Omental fat pad (tissue), 4 donors: ENCODE data around the gene CBFA2T2. TPM values are rescaled to one million over a fixed set of nuclear protein-coding genes. Genes with fewer than 3 reads are reported as not detected.
"Not testable (repeated sequence)": the region's sequence is repeated elsewhere in the genome, so short reads cannot be mapped to it uniquely, and the experiment has no call there.

ENCODE experiments used
- ATAC-seq: fragments of 150-250 bp; one replicate; pipeline ENCODE4 v1.9.1; 2016; ENCODE audit warnings: mild to moderate bottlenecking, moderate library complexity; ENCODE audit not compliant: low FRiP score
- DNase-seq: peaks from one replicate; pipeline ENCODE4 v3.0.0-alpha.2; 2019; ENCODE audit warnings: low spot score
- CTCF ChIP-seq, 3 donors: fragments of 450-650 bp; IDR thresholded peaks; one replicate each; pipeline ENCODE4 v1.5.1; 2016 to 2017; ENCODE audit warnings: antibody characterized with exemption in 3 of 3, mild to moderate bottlenecking in 3 of 3, moderate library complexity in 2 of 3
- total RNA-seq, 4 donors: library from RNA; depleted of rRNA; stranded (reverse); fragments of >200 nt; gene quantifications; one replicate each; pipeline ENCODE4 v1.1.0, GENCODE V29; 2016

The CBFA2T2 gene
- total RNA-seq, 4 donors from 2014 or later = 5.8 to 11.8 (median 10.0) TPM

DNA sequence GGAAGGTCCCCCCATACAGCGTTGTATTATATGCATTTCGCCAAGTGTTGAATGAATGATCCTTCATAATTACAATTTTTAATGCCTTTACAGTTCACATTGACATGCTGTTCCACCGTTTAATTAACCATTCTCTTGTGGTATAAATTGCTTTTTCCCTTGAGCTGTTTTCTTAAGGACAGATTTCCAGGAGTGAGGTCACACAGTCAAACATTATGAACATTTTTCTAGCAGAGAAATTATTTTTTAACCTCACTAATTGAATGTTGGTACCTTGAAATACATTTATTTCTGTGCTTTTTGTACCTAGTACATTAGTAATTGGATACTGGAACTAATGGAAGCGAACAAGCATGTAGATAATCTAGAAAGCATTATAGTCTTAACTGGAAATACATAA, 95.5 kb downstream of the CBFA2T2 start:
- no peak for ATAC-seq
- no peak for TF ChIP-seq CTCF (IDR thresholded peaks at IDR 0.05)

GRCh38 chr20:33589059-33589458, 99.2 kb downstream of the CBFA2T2 start:
- TF ChIP-seq CTCF (IDR thresholded peaks at IDR 0.05) = no peak
- DNase-seq (no peak), ATAC-seq (no peak)

More for the DNA sequence above, 95.5 kb downstream of the CBFA2T2 start:
- DNase-seq = no peak

DNA sequence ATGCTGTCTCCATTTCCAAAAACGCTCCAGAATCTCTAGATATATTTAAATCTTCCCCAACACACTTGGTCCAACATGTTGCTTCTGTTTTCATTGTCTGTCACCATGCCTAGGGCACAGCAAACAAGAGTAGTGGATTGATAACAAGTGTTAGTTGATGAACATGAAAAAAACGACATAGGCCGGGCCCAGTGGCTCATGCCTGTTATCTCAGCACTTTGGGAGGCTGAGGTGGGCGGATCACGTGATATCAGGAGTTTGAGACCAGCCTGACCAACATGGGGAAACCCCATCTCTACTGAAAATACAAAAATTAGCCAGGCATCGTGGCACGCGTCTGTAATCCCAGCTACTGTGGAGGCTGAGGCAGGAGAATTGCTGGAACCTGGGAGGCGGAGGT, 102.0 kb downstream of the CBFA2T2 start:
- not testable (repeated sequence) for DNase-seq, ATAC-seq

- ATAC-seq = no peak
- no peak for TF ChIP-seq CTCF (IDR thresholded peaks at IDR 0.05)
- no peak for DNase-seq
Observed at GRCh38 chr20:33594743-33595142, 104.8 kb downstream of the CBFA2T2 start.

DNA sequence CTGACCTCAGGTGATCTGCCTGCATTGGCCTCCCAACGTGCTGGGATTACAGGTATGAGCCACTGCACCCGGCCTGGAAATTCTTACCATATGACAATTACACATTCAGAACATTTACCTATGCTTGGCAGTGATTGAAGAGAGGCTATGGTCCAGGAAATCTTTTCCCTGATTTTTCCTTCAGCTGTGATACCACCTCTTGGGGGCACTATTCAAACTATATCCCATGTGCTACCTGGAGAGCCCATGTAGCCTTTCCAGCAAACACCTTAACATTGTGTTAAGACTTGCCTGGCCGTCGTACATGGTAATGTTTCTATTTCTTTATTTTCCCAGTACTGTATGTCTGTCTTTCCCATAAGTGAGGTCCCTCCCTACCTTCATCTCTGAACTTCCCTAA, 110.5 kb downstream of the CBFA2T2 start:
- DNase-seq (no peak), ATAC-seq (no peak)
- TF ChIP-seq CTCF (IDR thresholded peaks at IDR 0.05) = no peak

GRCh38 chr20:33600981-33601380, 111.1 kb downstream of the CBFA2T2 start:
- ATAC-seq (no peak), DNase-seq (no peak)
- no peak for TF ChIP-seq CTCF (IDR thresholded peaks at IDR 0.05)

DNA sequence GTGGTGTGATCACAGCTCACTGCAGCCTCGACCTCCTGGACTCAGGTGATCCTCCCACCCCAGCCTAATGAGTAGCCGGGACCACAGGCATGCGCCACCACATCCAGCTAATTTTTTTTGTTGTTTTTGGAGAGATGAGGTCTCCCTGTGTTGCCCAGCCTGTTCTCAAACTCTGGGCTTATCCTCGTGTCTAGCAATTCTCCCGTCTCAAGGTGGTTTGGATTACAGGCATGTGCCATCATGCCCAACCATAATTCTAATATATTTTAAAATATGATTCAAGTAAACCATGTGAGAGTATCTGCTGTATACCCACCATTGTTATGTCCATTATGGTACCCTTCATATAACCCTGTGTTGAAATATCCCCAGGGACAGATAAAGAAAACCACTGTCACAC, 112.0 kb downstream of the CBFA2T2 start:
- no peak for ATAC-seq

More for the DNA sequence above, 112.0 kb downstream of the CBFA2T2 start:
- DNase-seq = no peak
- TF ChIP-seq CTCF (IDR thresholded peaks at IDR 0.05) = no peak
